HK-2 (cell line): Measurements from ENCODE around the gene DLEC1.

ENCODE experiments used
- DNase-seq: peaks from one replicate; pipeline ENCODE4 v3.0.0-alpha.2; 2018; ENCODE audit not compliant: unreplicated experiment

Gene DLEC1

DNA sequence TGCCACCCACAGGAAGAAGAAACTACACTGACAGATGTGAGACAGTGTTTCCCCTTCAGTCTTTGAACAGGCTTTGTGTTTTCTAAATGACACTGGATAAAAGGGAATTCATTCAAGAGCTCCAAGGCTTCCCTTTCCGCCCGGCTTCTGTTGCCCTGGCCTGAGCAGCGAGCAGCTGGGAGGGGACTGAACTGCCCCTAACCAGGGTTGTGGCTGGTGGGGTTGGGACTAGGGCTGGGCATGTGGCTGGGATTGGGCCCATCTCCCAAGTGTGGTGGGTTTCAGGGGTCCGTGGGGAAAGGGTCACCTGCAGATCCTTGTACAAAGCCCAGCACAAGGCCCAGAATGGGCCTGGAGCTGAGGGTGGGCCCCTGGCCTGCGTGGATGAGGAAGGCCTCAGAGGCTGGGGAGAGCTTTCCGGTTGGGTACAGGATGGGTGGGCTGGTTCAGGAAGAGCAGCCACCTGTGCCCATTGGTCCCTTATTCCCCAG is 38.0 kb upstream of the DLEC1 start:
- DNase-seq = no peak

DNA sequence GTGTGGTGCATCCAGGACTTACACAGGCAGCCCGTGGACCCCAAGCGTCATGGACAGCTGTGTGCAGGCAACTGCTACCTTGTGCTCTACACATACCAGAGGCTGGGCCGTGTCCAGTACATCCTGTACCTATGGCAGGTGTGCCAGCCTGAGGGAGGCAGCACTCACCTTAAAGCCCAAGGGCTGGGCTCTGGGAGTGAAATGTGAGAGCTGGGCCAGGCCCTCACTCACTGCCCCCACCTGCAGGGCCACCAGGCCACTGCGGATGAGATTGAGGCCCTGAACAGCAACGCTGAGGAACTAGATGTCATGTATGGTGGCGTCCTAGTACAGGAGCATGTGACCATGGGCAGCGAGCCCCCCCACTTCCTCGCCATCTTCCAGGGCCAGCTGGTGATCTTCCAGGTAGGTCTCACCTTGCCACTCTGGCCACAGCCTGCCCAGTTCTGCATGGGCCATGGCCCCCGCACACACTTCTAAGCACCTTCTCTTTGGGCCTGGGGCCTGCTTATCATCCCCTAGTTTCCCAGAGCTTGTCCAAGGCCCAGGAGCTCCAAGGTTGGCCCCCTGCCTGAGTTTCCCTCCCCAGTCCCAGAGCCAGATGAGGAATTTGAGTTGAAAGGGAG is 37.4 kb upstream of the DLEC1 start:
- no peak for DNase-seq

DNA sequence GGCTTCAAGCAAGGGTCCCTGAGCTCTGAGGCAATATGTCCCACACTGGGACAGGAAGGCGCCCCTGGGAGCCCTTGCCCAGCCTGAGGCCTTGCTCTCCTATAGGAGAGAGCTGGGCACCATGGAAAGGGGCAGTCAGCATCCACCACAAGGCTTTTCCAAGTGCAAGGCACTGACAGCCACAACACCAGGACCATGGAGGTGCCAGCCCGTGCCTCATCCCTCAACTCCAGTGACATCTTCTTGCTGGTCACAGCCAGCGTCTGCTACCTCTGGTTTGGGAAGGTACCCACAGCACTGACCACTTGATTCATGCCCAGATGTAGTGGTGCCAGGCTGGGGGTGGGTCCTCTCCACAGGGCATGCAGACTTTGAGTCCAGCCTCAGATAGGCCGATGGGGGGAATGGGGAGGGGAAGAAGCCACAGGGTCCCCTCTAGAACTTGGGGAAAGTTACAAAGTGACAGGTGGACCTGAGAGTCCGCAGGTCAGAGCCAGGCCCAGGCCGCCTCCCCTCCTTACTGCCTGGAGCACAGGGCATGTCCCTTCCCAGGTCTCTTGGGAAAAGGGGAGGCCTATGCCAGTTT is 36.6 kb upstream of the DLEC1 start:
- no peak for DNase-seq

DNA sequence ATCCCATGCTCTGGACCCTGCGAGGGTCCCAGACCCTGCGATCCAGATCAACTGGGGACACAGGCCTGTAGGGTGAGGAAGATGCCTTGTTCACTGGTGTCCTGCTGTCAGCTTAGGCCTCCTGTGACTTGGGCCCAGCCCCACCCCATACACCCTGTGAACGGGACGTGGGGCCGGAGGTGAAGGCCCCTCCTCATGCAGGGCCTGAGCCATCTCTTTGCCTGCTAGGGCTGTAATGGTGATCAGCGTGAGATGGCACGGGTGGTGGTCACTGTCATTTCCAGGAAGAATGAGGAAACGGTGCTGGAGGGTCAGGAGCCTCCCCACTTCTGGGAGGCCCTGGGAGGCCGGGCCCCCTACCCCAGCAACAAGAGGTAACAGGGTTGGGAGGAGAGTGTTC is 36.1 kb upstream of the DLEC1 start:
- DNase-seq = no peak

DNA sequence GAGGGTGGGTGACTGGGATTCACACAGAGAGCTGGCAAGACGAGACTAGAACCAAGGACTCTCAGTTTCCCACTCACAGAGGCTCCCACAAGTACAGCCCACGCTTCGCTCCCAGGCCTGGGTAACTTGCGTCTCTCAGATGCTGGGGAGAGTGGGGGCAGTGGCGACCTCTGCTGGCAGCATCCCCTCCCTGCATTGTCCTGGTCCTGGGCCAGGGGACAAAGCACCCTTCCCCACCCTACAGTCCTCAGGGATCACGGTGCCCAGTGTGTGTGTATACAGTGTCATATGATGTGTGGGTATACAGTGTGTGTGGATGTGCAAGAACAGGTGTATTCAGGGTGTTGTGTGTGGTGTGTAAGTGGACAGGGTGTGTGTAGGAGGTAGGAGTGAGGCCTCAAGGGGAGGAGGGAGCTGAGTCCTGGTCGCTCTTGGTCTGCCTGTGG is 35.6 kb upstream of the DLEC1 start:
- DNase-seq = peak; percentile 49

DNA sequence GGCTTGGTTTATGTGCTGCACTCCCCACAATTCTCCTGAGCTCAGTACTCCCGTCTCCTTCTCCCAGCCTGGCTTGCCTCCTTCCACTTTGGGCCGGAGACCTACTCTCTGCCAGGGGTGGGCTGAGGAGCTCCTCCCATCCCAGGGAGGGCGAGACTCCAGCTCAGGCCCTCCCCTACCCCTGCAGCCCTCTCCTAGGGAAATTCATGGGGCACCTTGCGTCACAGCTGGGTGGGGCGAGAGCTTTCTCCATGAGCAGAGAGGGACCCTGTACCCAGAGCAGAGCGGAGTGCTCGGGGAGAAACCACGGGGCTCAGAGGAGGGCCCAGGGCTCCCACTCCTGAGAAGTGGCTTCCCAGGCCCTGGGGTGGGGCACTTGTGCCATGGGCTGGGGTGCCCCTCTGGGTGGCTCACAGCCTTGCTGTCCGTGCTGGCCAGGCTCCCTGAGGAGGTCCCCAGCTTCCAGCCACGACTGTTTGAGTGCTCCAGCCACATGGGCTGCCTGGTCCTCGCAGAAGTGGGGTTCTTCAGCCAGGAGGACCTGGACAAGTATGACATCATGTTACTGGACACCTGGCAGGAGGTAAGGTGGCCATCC is 35.1 kb upstream of the DLEC1 start:
- DNase-seq = no peak

DNA sequence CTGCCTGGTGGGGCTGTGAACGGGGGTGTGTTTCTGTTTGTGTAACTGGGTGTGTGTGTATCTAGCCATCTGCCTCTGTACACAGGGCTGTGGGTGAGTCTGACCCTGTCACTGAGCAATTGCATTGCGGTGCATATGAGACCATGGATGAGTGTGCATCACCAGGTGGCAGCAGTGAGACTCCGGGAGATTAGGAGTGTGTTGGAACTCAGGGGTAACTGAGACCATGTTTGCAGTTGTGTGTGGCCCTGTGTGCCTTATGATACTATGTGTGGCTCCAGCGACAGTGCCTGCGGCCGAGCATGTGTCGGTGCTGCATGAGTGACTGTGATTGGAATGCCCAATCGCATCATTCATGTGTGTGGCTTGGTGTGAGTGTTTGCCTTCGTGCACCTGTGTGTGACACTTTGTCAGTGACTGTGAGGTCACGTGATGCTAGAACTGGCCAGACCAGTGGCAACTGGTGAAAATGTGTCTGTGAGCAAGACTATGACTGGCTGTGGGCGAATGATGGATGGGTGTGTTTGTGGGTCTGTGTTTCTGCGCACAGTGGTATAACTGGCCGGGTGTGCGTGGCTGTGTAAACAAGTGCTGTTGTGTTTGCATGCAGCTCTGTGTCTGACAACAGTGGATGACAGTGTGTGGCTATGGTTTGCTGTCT is 34.5 kb upstream of the DLEC1 start:
- peak; percentile 45 for DNase-seq

DNA sequence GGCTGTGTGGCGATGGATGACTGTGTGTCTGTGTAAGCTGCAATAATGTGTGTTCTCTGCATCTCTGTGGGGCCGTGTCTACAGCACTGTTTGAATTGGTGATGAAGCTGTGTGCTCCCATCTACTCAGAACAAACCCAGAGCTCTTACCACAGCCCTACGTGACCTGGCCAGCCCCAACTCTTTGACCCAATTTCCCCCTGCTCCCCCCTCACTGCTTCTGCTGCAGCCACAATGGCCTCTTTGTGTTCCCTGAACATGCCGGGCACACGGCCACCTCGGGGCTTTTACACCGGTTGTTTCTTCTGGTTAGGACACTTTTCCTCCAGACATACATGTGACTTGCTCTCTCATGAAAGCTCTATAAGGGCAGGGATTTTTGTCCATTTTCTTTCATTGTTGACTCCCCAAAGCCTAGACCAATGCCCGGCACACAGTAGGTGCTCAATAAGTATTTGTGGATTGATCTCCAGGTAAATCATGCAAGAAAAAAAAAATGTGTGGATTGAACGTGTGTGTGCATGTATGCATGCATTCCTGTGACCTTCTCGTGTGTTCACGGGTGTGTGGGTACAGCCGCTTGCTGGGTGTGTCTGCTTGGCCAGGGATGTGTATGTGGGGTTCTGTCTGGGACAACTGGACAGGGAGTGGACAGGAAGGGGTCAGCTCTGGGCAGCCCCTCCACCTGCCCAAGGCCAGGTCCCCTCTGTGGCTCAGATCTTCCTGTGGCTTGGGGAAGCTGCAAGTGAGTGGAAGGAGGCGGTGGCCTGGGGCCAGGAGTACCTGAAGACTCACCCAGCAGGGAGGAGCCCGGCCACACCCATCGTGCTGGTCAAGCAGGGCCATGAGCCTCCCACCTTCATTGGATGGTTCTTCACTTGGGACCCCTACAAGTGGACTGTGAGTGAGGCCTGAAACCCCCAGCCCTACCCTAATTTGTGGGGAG is 33.7 kb upstream of the DLEC1 start:
- no peak for DNase-seq

DNA sequence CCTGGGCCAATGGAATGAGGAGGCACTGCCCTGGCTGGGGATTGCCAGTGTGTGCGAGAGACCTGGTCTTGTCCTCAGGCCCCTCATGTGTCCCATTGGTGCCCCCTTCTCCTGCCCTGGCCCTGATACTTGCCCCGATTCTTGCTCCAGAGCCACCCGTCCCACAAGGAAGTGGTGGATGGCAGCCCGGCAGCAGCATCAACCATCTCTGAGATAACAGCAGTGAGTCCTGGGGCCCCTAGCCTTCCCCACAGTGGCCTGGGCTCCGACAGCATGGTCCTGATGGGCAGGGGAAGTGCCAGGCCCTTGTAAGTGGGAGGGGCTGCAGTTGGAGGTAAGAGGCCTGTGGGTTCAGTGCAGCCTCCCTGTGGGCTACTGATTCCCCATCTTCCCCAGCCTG is 33.0 kb upstream of the DLEC1 start:
- no peak for DNase-seq

DNA sequence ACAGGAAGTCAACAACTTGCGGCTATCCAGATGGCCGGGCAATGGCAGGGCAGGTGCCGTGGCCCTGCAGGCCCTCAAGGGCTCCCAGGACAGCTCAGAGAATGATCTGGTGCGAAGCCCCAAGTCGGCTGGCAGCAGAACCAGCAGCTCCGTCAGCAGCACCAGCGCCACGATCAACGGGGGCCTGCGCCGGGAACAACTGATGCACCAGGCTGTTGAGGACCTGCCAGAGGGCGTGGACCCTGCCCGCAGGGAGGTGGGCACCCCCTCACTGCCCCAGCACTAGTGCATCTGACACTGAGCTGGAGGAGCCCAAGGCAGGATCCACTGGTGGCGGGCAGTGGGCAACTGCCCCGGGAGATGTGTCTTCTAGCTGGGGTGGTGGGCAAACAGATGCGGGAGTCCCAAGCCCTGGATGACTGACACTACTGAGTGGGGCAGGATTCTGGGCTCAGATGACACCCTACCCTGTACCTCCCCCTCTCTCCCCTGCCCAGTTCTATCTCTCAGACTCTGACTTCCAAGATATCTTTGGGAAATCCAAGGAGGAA is 32.5 kb upstream of the DLEC1 start:
- DNase-seq = no peak

DNA sequence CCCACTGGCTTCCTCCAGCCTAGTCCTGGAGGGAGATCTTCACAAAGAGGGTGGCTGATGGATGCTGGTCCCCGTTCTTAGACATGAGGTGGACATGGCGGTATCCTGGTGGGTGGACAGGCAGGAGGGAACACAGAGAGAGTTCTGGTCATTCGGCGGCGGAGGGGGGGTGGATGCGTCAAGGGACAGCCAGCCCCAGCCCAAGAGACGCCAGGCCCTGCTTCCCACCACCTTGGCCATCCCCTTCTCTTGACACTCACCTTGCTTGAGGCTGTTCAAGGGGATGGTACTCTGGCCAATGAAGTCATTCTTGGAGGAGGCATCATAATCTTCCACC is 31.3 kb upstream of the DLEC1 start:
- no peak for DNase-seq

DNA sequence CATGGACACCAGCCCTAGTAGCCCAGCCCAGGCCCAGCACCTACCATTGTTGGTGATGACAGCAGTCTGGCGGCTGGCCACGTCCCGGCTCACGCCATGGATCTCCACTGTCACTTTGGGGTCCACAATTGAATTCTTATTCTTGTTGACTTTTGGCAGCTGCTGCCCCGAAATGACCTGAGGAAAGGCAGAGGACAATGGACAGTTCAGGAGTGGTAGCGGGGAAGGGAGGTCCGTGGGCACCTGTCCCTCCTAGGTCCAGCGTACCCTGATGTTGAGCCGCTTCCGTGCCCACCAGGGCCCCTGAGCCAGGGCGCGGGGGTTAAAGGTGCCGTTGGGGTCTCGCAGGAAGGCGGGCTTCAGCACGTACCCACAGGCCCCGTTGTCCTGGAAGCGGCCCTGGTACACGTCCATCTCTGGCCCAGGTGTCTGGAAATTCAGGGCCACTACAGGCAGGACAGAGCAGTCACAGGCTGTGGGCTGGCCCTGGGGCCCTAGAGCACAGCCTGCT is 30.8 kb upstream of the DLEC1 start:
- no peak for DNase-seq

DNA sequence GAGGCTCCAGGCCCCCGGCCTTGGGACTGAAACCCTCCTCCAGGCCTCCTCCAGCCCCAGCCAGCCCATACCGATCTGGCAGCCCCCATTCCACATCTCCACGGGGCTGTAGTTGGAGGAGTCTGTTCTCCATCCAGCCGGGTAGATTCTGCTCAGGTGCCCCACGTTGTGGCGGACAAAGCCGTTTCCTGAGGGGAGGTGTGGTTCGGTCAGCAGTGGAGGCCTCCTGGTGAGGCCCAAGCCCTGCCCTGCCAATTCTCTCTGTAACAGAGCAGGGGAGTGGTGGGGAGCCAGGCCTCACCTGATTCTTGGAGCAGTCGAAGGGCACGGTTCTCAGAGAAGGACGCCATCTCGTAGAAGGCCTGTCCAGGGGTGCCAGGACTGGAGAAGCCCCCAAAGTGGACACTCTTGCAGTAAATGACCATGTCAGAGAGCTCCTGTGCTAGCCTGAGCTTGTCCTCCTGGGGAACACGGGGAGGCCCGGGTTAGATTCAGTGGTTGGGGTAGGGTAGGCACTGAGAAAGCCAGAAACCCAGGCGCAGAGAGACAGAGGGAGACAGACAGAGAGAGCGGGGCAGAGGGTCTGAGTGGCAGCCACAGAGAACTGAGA is 29.9 kb upstream of the DLEC1 start:
- DNase-seq = no peak

DNA sequence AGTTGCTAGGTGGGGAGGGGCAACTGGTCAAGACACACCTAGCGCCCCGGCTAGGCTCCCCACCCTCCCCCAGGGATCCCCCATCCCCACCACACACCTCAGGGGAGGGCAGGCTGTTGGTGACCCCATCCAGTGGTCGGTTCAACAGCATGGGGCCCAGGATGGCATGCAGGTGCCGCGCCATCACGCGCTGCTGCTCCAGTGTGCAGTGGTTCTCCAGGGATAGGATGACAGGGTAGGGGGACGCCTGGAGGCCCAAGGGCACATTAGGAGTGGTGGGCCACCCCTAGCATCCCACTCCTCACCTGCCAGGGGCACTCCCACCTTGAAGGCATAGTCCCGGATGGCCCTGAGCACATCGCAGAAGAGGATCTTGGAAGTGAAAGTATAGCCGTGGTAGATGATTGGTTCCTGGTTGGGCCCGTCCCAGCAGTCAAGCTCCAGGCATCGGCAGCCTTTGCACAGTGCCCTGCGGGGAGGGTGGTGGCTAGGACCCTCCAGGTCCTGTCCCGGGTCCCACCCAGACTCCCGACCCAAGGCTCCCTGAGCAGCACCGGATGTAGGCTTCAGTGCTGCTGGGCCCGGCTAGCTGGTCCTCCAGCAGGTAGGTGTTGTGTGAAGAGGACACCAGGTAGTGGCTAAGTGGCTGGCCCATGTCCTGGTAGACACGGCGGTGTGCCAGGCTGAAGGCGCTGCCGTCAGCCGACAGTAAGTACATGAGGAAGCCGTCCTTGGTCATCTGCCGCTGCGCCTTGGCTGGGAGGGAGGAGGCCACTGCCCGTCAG is 29.0 kb upstream of the DLEC1 start:
- no peak for DNase-seq

DNA sequence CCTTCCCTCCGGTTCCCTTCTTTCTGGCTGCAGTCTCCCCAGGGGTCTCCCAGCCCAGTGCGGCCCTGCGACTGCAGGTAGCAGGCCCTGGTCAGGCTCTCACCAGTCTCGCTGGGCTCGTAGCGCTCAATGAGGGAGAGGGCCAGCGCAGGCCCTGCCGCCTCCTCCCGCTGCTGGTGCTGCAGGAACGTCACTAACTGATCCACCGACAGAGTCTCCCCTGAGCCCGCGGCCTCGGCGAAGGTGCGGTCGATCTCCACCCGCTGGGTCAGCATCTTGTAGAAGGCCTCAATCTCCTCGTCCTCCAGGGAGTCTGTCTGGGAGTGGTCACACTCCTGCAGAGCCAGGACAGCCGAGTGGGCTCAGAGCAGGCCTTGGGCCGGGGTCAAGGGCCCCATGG is 27.9 kb upstream of the DLEC1 start:
- no peak for DNase-seq

DNA sequence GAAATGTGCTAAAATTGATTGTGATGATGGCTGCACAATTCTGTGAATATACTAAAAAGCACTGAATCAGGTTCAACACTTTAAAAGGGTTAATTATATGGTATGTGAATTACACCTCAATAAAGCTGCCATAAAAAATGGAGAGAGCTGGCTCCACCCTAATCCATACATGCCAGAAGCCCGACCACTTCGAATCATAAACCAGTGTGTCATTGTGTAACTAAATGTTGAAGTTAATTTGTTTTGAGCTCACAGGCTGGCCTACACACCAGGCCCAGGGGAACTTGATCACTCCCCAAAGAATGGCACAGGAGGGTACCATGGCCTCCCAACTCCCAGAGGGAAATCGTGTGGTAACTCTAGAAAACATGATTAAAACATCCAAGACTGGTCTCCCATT is 23.5 kb upstream of the DLEC1 start:
- DNase-seq = no peak

DNA sequence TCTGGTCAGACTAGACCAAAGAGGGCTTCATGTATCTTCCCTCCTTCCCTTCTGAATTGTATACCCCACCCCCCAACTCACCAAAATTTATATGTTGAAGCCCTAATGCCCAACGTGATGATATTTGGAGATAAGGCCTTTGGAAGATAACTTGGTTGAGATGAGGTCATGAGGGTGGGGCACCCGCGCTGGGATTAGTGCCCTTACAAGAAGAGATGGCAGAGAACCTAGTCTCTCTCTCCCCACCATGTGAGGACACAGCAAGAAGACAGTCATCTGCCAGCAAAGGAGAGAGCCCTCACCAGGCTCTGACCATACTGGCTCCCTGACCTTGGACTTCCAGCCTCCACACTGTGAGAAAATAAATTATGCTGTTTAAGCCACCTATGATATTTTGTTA is 23.0 kb upstream of the DLEC1 start:
- no peak for DNase-seq

DNA sequence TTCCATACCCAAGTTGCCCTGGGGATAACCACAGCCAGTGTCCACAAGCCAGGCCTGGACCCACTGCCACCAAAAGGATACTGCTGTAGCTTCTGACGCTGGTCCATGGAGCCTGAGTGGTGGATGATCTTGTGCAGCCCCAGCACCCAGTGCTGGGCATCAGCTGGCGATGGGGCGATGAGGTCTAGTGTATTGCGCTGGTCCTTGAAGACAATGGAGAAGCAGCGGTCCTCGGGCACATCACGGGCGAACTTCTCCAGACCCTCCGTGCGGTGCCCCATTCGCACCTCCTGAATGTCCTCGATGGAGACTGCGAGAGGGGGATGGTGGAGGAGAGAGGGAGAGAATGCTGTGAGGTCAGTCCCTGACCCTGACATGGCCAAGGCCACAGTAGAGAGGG is 22.6 kb upstream of the DLEC1 start:
- DNase-seq = no peak

DNA sequence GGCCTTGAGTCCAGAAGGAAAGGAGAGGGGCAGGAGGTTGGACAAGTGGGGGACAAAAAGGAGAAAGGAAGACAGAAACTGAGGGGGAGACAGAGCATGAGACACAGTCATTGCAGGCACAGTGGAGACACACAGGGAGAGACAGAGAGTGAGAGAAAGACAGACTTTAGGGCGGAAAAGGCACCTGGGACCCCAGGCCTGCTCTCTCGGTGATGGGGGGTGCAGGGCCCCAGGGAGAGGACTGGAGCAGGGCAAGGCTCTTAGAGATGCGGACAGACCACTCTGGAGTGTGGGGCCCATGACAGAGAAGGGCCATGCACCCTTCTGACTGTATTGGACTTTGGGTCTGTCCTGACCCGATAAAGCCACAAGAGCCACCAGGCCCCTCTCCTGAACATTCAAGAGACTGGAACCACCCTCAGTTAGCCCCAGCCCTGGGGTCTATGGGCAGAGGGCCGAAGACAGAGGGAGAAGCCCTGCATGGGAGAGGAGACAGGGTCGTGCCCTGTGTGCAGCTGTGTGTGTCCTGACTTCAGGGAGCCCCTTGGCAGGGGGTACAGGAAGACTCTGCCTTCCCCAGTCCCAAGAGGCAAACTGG is 22.1 kb upstream of the DLEC1 start:
- no peak for DNase-seq
